OCI-M1 (cell line): ENCODE results near the gene FBXL20.
"Not testable (repeated sequence)": the region's sequence is repeated elsewhere in the genome, so short reads cannot be mapped to it uniquely, and the experiment has no call there.

Experiments
- DNase-seq: peaks from one replicate; lab custom pipeline; 2025; lab: John Stamatoyannopoulos, UW

Gene FBXL20, protein sequence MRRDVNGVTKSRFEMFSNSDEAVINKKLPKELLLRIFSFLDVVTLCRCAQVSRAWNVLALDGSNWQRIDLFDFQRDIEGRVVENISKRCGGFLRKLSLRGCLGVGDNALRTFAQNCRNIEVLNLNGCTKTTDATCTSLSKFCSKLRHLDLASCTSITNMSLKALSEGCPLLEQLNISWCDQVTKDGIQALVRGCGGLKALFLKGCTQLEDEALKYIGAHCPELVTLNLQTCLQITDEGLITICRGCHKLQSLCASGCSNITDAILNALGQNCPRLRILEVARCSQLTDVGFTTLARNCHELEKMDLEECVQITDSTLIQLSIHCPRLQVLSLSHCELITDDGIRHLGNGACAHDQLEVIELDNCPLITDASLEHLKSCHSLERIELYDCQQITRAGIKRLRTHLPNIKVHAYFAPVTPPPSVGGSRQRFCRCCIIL

DNA sequence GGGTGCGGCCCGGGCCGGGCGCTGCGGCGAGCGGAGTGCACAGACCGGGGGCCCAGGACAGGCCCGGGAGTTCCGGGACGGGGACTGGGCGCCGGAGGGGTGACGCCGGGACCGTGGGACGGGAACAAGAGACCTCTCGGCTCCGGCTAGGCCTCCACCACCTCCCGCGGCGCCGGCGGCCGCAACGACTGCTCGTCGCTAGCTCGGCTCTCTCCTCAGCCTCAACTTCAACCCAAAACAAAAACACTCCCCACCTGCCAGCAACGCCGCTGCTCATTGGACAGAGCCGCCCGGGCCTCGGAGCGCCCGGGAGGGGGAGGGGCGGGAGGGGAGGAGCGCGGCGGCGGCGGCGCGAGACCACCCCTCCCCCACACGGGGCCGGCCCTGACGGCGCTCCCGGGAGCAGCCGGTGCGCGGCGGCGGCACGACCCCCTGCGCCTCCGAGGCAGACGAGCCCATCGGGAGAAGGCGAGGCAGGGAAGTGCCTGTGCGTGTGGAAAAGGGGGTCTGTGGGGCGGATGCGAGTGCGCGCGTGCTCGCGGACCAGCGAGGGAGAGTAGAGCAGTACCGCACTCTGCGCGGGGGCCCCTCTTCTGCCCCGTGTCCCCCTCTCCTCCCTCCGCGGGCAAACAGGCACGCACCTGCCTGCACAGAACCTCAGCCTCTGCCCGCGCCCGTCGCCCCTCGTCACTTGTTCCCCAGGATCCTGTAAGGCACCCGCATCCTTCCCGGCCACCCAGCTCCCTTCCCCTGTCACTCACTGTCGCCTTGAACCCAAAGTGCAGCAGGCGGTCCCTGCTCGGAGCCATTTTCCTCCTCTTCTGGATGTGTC, at the start of gene FBXL20:
Gene FBXL20, minus strand, starts transcription at position 215 of the 832 bp plus-strand sequence. CDS start 224 bp downstream, outside the sequence.
- DNase-seq = peak; percentile 94

DNA sequence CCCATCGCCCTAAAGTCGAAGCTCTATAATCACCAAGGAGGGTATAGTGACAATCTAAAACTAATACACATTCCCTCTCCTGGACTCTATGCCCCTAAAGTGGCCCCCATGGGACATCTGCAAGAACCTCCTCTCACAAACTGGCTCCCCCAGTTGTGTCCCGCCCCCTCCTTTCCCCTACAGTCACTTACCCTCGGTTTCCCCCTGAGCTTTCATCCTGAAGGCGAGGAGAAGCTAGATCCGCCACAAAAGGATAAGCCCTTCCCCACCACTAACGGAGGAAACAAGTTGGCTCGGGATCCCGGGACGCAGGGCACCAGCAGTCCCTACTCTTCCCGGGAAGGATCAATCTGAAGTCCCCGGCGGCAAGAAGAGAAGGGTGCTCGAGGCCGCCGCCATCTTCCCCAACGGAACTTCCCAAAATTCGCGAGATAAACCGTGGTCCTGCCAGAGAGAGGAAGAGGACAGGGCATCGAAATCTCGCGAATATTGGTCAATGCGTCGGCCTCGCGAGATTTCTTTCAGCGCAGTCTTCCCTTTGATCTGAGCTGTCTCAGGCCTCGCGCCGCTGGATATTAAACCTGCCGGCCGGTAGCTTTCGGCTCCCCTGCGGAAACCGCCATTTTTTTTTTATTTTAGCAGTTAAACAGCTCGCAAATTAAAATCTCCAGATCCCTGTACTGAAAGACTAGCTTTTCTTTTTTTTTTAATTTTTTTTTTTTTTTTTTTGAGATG, 49.6 kb upstream of the FBXL20 start, which contains the start of gene MED1:
Gene MED1, minus strand, starts transcription at position 417 of the 735 bp plus-strand sequence. Its CDS starts 201 bp downstream, at position 216.
- DNase-seq = peak; percentile 99

DNA sequence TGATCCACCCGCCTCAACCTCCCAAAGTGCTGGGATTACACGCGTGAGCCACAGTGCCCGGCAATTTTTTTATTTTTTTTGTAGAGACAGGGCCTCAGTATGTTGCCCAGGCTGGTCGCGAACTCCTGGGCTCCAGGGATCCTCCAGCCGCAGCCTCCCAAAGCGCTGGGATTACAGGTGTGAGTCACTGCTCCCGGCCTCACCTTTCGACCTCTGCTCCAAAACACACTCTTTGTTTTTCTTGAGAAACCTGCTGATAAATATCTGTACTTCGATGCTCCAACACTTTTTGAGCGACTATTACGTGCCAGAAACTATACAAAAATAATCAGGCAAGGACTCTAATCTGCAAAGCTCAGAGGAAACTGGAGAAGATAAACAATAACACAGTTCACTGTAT, 48.6 kb upstream of the FBXL20 start:
- DNase-seq = no peak

DNA sequence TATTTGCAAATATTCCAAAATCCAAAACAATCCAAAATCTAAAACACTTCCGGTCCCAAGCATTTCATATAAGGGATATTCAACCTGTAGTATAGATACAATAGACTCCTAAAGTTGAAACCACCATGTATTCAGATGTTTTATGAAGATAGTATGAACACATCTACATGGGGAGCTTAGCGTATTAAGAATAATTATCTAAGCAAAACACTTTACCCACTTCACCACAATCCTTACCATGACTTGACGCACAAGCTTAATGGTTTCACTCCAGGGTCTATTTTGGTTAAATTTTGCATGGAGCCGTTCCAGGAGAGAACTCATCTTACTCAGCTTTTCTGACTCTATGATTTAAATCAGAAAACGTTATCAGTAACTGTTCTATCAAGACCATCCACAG, 46.1 kb upstream of the FBXL20 start:
- no peak for DNase-seq

DNA sequence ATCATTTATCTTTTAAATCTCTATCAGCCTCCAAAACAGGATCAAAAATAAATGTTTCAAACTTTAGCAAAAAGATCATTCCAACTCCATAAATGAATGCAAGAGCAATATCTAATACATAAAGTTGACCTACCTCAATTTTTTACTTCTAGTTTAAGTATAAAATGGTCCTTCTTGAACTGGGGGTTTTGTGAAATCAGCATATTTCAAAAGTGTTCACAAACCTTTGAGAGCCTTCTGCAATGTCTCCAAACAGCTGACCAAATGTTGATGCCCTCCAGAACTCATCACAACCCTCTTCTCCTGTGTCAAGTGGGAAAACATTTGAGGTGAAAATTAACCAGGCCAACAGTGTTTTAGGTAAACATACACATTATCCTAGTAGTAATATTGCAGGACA, 41.9 kb upstream of the FBXL20 start:
- DNase-seq = no peak

DNA sequence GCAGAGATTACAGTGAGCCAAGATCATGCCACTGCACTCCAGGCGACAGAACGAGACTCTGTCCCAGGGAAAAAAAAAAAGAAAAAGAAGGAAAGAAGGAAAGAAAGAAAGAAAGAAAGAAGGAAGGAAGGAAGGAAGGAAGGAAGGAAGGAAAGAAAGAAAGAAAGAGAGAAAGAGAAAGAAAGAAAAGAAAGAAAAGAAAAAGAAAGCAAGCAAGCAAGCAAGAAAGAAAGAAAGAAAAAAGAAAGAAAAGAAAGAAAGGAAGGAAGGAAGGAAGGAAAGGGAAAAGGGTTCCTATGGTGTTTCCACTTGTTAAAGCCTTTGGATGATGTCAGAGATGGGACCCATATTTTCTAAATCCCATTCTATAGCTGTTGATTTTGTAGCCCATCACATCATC, 38.4 kb upstream of the FBXL20 start:
- DNase-seq = not testable (repeated sequence)

DNA sequence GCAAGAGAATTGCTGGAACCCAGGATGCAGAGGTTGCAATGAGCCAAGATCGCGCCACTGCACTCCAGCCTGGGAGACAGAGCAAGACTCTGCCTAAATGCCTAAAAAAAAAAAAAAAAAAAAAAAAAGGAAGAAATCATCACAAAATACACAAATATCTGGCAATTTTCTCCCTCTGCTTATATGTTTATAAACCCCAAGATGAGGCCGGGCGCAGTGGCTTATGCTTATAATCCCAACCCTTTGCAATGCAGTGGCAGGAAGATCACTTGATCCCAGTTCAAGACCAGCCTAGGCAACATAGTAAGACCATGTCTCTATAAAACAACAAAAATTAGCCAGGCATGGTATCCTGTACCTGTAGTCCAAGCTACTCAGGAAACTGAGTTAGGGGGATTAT, 28.2 kb upstream of the FBXL20 start:
- no peak for DNase-seq

DNA sequence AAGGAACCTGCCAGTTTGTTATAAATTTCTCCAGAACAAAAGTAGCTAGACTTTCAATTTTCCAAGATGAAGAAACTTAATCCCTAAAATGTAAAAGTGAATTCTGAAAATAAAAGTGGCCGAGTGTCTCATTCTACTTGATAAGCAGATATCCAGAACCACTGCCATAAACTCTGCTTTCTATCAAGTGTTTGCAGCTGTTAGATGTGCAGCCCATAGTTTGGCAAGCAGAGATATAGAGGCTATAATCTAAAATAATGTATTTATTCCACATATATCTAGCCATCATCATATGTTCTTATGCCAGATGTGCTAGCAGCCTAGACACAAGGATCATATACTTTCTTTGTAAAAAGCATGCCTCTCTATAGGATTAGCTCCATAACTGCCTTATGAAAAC, 14.7 kb upstream of the FBXL20 start:
- DNase-seq = peak; percentile 10

DNA sequence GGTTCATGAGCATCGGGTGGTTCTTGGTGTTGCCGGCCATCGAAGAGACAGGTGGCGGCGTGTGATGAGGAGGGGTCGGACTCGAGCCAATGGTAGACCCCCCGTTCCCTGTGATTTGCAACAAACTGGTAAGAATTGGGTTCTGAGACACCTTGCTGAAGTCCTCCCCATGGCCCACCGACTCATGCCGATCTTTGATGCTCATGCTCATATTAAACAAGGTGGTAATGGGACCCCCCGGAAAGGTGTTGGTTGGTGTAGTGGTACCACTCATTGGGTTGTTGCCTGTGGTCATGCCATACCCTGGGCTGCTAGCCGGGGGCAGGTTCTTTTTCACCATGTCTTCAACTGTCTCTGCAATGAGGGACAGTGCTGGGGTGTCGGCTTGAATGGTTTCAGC, 8.9 kb upstream of the FBXL20 start:
- no peak for DNase-seq

DNA sequence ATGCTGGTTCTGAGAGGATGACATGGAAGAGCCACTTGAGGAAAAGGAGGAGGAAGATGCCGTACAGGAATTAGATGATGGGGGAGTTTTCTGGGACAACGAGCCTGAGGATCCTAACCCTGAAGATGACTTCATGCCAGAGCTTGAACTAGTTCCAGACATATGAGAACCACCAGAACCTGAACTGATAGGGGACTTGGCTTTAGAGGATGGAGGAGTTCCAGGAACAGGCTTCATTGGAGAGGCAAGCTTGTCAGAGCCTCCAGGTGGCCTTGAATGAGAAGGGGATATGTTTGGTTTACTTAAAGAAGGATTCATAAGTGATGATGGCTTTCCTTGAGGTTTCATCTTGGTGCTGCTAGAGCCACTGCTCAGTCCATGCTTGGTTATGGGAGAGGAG, 6.9 kb upstream of the FBXL20 start:
- no peak for DNase-seq

DNA sequence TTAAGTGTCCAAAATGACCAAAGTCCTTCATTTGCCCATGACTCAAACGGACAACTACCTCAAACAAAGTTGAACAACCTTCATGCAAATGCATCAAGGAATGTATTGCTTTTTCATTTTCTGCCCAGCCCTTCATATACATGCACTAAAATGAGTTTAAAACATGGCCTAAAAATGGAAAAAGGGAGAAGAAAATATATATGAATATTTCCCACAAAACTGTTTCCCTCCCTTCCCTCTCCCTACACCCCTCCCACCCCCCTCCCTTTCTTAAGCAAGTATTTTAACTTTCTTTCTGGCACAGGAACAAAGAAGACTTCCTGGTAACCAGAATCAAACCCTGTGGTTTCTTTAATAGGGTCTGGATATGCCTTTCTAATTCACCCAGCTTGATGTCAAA, 5.5 kb upstream of the FBXL20 start:
- no peak for DNase-seq

DNA sequence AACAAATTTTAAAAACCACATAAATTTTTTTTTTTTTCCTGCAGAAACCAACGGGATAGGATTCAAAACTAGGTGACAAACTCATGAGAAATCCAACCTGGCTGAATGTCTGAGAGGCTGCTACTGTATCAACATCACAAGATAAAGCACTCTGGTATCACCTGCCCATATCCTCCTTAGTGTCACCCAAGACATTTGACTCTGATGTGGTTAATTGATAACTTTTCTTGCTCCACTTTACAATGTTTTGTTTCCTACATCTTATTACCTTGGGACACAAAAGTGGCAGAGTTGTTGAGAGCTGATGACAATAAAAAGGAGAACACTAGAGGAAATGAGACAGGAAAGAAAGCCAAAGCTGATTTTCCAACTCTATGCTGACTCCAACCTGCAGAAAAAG, 4.0 kb upstream of the FBXL20 start:
- DNase-seq = no peak

DNA sequence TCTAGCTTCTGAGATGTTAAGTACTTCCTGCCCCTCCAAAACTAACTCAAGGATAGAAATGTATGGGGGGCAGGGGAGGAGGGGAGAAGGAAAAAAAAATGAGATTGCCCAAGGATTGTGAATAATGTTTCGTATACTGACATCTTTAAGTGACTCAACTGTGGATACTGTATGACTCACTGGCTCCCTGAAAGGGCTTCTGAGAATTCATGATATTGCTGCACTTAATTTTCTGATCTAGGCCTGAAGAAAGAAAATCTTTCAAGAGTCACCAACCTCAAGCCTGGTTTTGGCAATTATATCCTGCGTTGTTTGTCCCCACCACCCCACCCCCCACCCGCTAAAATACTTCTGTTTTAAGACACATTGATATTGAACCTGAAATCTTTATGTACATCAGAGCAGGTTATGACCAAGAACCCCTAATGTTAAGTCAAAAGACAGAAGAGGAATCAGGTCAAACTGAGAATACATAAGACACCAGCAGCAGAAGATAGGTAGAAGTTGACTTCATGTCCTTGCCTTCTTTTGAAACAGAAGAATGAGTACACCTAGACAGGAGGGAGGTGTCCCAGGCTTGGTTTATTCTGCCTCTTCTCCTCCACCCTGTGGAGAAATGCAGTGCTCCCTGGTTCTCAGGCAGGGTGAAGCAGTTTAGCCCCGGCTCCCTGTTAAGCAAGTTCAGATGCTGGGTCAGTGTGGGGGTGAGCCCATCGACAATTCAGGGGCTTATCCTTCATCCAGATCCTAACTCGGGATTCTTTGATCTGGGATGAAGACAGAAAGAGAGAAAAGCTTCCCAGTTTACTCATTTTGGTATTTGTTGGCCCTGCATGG, 3.3 kb upstream of the FBXL20 start:
- peak; percentile 25 for DNase-seq

DNA sequence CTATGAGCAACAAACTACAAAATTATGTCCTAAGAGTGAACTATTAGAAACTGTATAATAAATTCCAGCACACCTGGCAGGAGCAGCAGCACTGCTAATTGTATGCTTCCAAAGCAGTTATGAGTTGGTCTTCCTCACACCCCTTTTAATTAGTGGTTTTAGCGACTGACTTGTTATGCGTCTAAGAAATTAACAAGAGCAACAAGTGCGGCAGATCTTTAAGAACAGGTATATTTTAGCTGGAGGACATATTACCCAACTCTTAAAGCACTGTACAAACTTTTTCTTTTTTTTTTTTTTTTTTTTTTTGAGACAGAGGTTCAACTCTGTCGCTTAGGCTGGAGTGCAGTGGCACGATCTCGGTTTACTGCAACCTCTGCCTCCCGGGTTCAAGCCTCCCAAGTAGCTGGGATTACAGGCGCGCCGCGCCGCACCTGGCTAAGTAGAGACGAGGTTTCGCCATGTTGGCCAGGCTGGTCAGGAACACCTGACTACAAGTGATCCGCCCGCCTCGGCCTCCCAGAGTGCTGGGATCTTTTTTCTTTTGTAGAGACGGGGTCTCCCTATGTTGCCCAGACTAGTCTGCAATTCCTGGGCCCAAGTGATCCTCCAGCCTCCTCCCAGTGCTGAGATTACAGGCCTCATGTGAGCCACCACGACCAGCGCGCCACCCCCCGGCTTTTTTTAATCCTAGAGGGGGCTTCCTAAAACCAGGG, 1.6 kb upstream of the FBXL20 start:
- no peak for DNase-seq

DNA sequence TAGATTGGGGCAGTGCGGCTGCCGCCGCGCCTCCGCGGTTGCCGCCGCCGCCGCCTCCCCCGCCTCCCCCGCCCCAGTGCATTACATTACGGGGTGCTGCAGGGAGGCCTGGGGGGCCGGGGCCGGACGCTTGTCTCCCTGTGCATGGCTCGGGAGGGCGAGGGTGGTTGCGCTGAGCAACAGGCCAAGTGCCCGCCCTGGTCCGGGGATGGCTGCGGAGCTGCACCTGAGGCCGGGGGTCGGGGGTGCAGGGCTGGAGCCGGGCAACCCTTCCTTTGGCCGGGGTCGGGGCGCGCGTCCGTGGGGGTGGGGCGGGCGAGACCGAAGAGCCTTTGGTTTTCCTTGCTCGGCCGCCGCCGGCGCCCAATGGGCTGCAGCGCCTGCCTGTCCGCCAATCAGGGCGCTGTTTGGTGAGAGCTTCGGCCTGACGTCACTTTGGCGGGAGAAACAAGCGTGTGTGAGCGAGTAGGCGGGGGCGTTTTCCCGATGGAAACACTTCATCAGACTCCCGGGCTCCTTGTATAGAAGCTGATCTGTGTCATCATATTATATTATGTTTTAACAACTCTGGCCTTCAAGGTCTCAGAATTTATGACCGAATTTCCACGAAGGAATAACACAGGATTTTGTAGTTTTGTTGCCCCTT, 941 bp upstream of the FBXL20 start:
- peak; percentile 94 for DNase-seq

DNA sequence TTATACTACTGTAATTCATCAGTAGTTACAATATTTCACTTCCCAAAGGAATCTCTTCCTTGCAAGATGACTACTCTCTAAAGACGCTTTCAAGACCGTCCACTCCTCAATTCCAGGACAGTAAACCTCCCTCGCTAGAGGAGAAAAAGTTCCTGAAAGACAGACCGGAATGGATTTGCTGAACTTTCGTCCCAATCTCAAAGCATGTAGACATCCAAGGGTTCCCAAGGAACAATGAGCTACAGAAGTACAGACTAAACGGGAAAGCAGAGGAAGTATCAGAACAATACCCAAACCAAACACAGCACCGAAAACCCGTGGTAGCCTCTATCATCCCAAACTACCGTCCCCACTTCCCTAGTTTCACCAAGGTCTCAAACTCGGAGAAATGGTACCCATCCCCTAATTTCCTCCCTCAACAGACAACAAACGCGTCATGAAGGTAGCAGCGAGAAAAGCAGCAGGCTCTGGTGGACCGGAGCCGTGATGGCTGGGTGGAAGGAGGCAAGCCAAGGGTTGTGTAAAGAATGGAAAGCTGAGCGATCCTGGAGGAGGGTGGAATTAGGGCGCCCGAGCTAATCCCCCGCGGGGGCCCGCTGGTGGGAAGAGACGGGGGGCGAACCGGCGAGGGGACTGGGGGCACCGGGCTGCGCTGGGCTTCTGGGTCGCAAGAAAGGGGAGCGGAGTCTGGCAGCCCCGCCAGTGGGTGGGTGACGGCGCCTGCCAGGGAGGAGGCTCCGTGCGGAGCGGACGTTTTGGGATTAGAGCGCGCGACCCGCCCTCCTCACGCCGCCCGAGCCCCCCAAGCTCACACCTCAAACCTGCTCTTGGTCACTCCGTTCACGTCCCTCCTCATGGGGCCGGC, 647 bp downstream of the FBXL20 start:
- DNase-seq = peak; percentile 56

DNA sequence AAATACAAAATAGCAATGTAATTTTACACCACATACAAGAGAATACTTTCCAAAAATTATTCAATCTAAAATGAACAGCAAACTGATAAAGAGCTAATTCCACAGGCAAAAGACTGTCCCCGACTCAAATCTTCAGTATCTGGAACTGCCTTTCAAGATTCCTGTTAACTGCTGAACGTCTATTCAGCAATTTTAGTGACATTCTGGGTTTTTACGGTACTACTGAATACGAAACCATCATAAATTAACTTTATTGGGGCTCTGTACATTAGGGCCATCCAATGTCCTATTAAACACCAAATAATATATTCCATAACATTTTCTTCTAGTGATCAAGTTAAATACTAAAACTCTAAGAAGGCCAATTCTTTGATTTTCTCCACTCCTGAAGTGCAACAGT, 1.6 kb downstream of the FBXL20 start:
- DNase-seq = no peak

DNA sequence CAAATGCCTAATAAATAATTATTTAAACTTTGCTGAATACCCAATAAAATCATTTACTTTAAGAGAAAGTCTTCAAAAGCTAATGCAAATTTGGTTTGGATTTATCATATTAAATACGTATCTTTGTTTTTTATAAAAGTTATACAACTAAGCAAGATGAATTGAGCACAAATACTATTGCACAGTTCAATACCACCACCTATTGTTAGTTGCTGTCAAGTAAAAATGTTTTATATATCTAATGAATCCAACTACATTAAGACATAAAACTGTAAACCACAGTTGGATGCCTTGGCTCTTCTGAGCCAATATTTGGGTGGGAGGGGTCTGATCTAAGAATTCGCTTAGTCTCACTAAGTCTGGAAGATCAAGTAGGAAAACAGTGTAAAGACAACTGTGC, 7.7 kb downstream of the FBXL20 start:
- peak; percentile 35 for DNase-seq

DNA sequence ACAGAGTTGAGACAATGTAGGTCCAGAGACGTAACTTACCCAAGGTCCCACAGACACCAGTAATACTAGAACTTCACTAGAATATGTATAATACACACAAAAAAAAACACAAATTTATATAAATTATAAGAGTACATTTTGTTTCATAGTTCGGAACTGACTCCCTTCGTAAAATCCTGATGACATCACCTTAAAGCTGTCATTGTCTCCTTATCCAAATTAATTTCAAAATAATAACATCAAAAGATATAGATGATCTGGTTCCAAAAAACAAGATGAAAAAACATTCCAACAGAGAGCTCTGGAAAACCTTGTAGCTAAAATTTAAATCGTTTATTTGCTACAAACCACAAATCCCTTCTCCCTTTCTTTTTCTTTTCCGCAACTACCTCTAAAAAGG, 10.0 kb downstream of the FBXL20 start:
- no peak for DNase-seq
